MM.1S (cell line): ENCODE results near the gene CFAP73.
A peak's percentile ranks its signal among the peaks of the same experiment; 100 is the strongest.

ENCODE experiments used
- DNase-seq: peaks from one replicate; pipeline ENCODE4 v3.0.0-alpha.2; 2015
- H2AFZ ChIP-seq: fragments of 300-600 bp; sonication (generic); 2 replicates; pipeline ENCODE4 v1.6.0; 2016; ENCODE audit warnings: antibody characterized with exemption, low read length
- H3F3A ChIP-seq: fragments of 300-600 bp; sonication (generic); 2 replicates; pipeline ENCODE4 v1.6.1; 2016; ENCODE audit warnings: mild to moderate bottlenecking, antibody characterized with exemption, low read length, moderate library complexity, mixed read lengths; ENCODE audit not compliant: insufficient read depth
- H3K27ac ChIP-seq: fragments of 300-600 bp; sonication (generic); 2 replicates; pipeline ENCODE4 v1.5.1; 2016; ENCODE audit warnings: mild to moderate bottlenecking, low read length
- H3K27me3 ChIP-seq: fragments of 300-600 bp; sonication (generic); replicated peaks from 2 replicates; pipeline ENCODE4 v1.6.0; 2016; ENCODE audit warnings: low read length; ENCODE audit not compliant: insufficient read depth
- H3K36me3 ChIP-seq: fragments of 300-600 bp; sonication (generic); replicated peaks from 2 replicates; pipeline ENCODE4 v1.6.1; 2016; ENCODE audit warnings: mild to moderate bottlenecking, low read length, mixed read lengths; ENCODE audit not compliant: insufficient read depth
- H3K4me1 ChIP-seq: fragments of 300-600 bp; sonication (generic); 2 replicates; pipeline ENCODE4 v1.6.1; 2016; ENCODE audit warnings: low read length, mixed read lengths
- H3K4me2 ChIP-seq: fragments of 300-600 bp; sonication (generic); 2 replicates; pipeline ENCODE4 v1.6.0; 2016; ENCODE audit warnings: low read depth, low read length
- H3K4me3 ChIP-seq: fragments of 300-600 bp; sonication (generic); 2 replicates; pipeline ENCODE4 v1.5.1; 2016; ENCODE audit warnings: low read length, mixed read lengths
- H3K79me2 ChIP-seq: fragments of 300-600 bp; sonication (generic); 2 replicates; pipeline ENCODE4 v1.6.1; 2016; ENCODE audit warnings: mixed run types, low read length, mixed read lengths
- H3K9ac ChIP-seq: fragments of 300-600 bp; sonication (generic); 2 replicates; pipeline ENCODE4 v1.6.1; 2016; ENCODE audit warnings: low read length, mixed read lengths
- H3K9me2 ChIP-seq: fragments of 300-600 bp; sonication (generic); replicated peaks from 2 replicates; pipeline ENCODE4 v1.6.1; 2016; ENCODE audit warnings: mild to moderate bottlenecking, low read length, mixed read lengths; ENCODE audit not compliant: insufficient read depth
- H3K9me3 ChIP-seq: fragments of 300-600 bp; sonication (generic); replicated peaks from 2 replicates; pipeline ENCODE4 v1.6.1; 2016; ENCODE audit warnings: mild to moderate bottlenecking, low read length, mixed read lengths; ENCODE audit not compliant: insufficient read depth
- H4K20me1 ChIP-seq: fragments of 300-600 bp; sonication (generic); 2 replicates; pipeline ENCODE4 v1.6.1; 2016; ENCODE audit warnings: mild to moderate bottlenecking, low read length, moderate library complexity, mixed read lengths; ENCODE audit not compliant: insufficient read depth
- EZH2 ChIP-seq: fragments of 300-600 bp; sonication (generic); optimal IDR thresholded peaks from 2 replicates; pipeline ENCODE3; 2017; ENCODE audit warnings: low read depth, mild to moderate bottlenecking, antibody characterized with exemption, low read length, mixed read lengths
- EZH2phosphoT487 ChIP-seq: fragments of 300-600 bp; sonication (generic); IDR thresholded peaks from 2 replicates; pipeline ENCODE4 v1.6.1; 2018; ENCODE audit warnings: antibody characterized with exemption, low read length
- TF ChIP-seq, protein P1 (sequence below): fragments of 300-600 bp; sonication (generic); IDR thresholded peaks from 2 replicates; pipeline ENCODE4 v1.5.1; 2016; ENCODE audit warnings: antibody characterized with exemption, low read length, mixed read lengths

CFAP73 gene

GRCh38 chr12:113134071-113134470, 15.5 kb upstream of the CFAP73 start:
- Histone ChIP-seq H3K36me3 (no peaks in the 10 kb centered on the region), H3K4me2 (no peak overlapping the region), H3F3A (no peaks in the 10 kb centered on the region), H4K20me1 (no peaks in the 10 kb centered on the region), H3K27me3 (no peaks in the 10 kb centered on the region), H2AFZ (no peak overlapping the region), H3K9me2 (no peaks in the 10 kb centered on the region), H3K4me1 (no peaks in the 10 kb centered on the region), H3K79me2 (no peaks in the 10 kb centered on the region), H3K9me3 (no peaks in the 10 kb centered on the region), H3K4me3 (no peak overlapping the region), H3K9ac (no peak overlapping the region), H3K27ac (no peak overlapping the region)
- no peak for TF ChIP-seq EZH2
- TF ChIP-seq, protein P1, sequence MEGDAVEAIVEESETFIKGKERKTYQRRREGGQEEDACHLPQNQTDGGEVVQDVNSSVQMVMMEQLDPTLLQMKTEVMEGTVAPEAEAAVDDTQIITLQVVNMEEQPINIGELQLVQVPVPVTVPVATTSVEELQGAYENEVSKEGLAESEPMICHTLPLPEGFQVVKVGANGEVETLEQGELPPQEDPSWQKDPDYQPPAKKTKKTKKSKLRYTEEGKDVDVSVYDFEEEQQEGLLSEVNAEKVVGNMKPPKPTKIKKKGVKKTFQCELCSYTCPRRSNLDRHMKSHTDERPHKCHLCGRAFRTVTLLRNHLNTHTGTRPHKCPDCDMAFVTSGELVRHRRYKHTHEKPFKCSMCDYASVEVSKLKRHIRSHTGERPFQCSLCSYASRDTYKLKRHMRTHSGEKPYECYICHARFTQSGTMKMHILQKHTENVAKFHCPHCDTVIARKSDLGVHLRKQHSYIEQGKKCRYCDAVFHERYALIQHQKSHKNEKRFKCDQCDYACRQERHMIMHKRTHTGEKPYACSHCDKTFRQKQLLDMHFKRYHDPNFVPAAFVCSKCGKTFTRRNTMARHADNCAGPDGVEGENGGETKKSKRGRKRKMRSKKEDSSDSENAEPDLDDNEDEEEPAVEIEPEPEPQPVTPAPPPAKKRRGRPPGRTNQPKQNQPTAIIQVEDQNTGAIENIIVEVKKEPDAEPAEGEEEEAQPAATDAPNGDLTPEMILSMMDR: no peak
- TF ChIP-seq EZH2phosphoT487: no peak
- DNase-seq: no peak

GRCh38 chr12:113134521-113134951, 15.0 kb upstream of the CFAP73 start:
- Histone ChIP-seq H3K27ac (no peak overlapping the region), H3K79me2 (no peaks in the 10 kb centered on the region), H3K4me2 (no peak overlapping the region)

GRCh38 chr12:113135178-113136127, 14.1 kb upstream of the CFAP73 start, which contains the start of gene RASAL1:
Gene RASAL1, minus strand, starts transcription at chr12:113135761. Its CDS starts 299 bp downstream, at chr12:113135462.
- Histone ChIP-seq H3K4me1 (no peaks in the 10 kb centered on the region), H4K20me1 (no peaks in the 10 kb centered on the region), H3K9ac (no peak within 1 kb of the TSS), H3K9me3 (no peaks in the 10 kb centered on the region), H3K4me2 (peak within 1 kb of the TSS; percentile 60), H3K27ac (no peak within 1 kb of the TSS), H3K27me3 (no peaks in the 10 kb centered on the region), H3K79me2 (no peaks in the 10 kb centered on the region), H3F3A (no peaks in the 10 kb centered on the region), H3K36me3 (no peaks in the 10 kb centered on the region), H3K9me2 (no peaks in the 10 kb centered on the region), H2AFZ (no peak within 1 kb of the TSS), H3K4me3 (peak within 1 kb of the TSS; percentile 44; the same call in 1 of the 2 replicates)
- peak; percentile 37 for DNase-seq
- no peak for TF ChIP-seq EZH2phosphoT487
- TF ChIP-seq, protein P1: peak; percentile 26

More at GRCh38 chr12:113134521-113134951, 15.0 kb upstream of the CFAP73 start:
- H4K20me1 ChIP-seq: no peaks in the 10 kb centered on the region
- no peak overlapping the region for H3K9ac ChIP-seq
- H3K27me3 ChIP-seq: no peaks in the 10 kb centered on the region
- H3K4me1 ChIP-seq: no peaks in the 10 kb centered on the region
- H3K36me3 ChIP-seq: no peaks in the 10 kb centered on the region
- H3K9me2 ChIP-seq: no peaks in the 10 kb centered on the region
- H3K9me3 ChIP-seq: no peaks in the 10 kb centered on the region
- H3K4me3 ChIP-seq: no peak overlapping the region
- TF ChIP-seq EZH2phosphoT487 (no peak), EZH2 (no peak)
- TF ChIP-seq, protein P1: no peak
- no peak for DNase-seq
- no peak overlapping the region for H2AFZ ChIP-seq
- H3F3A ChIP-seq: no peaks in the 10 kb centered on the region
